Measurements from ENCODE around the gene LPP. TPM values are rescaled to one million over a fixed set of nuclear protein-coding genes. Genes with fewer than 3 reads are reported as not detected.

The LPP gene
- polyA plus RNA-seq, 3 donors: 14.1 to 23.2 (median 15.3) TPM

- Histone ChIP-seq H3K9me3 (replicated peaks in 1 of 2; ENCODE audit: control insufficient read depth in 1 of 2, insufficient read depth in 1 of 2, low read length in 2 of 2) (no peaks in the 10 kb centered on the region), H2AFZ (ENCODE audit: insufficient read depth, low read depth, low read length, poor library complexity, severe bottlenecking) (no peak overlapping the region), H4K20me1 (ENCODE audit: insufficient read depth, low read length) (no peaks in the 10 kb centered on the region), H3K27me3 (ENCODE audit: control insufficient read depth in 2 of 2, insufficient read depth in 2 of 2, low read length in 2 of 2) (no peaks in the 10 kb centered on the region), H3K4me1 (ENCODE audit: control insufficient read depth in 1 of 2, insufficient read depth in 2 of 2, low read length in 2 of 2) (peaks cover 20 to 29% of the 10 kb centered on the region in 2 donors), H3K36me3 (replicated peaks in 1 of 2; ENCODE audit: control insufficient read depth in 1 of 2, insufficient read depth in 2 of 2, low read length in 2 of 2) (no peaks in the 10 kb centered on the region), H3K9ac (ENCODE audit: insufficient read depth, low read length, poor library complexity, severe bottlenecking) (no peak overlapping the region), H3K4me2 (replicated peaks; ENCODE audit: extremely low read depth, low read length, poor library complexity, severe bottlenecking) (no peak overlapping the region), H3K27ac (ENCODE audit: low read depth in 1 of 2, low read length in 2 of 2) (no peak overlapping the region), H3K79me2 (ENCODE audit: insufficient read depth, low read length) (no peaks in the 10 kb centered on the region), H3K4me3 (replicated peaks in 1 of 3; ENCODE audit: low read depth in 2 of 3, low read length in 3 of 3) (no peak overlapping the region)
- DNase-seq: no peak
- Mint-ChIP-seq H3K27me3 (ENCODE audit: low read depth in 3 of 3) (peaks cover 0 to 3% (median 0%) of the 10 kb centered on the region in 3 donors), H3K9me3 (peaks cover 0 to 6% (median 2%) of the 10 kb centered on the region in 7 donors), H3K27ac (peak overlapping the region in 1 of 7 donors; percentile 20), H3K4me3 (no peak overlapping the region), H3K4me1 (peaks cover 33% of the 10 kb centered on the region), H3K36me3 (peaks cover 3% of the 10 kb centered on the region in 2 donors)
- intact Hi-C loops (cut with micrococcal nuclease): loop anchor here in 1 of 2 donors (10.0 kb wide), 1 partner anchor 63 kb away; no protein-coding TSS in a partner anchor
- TF ChIP-seq, protein P1, sequence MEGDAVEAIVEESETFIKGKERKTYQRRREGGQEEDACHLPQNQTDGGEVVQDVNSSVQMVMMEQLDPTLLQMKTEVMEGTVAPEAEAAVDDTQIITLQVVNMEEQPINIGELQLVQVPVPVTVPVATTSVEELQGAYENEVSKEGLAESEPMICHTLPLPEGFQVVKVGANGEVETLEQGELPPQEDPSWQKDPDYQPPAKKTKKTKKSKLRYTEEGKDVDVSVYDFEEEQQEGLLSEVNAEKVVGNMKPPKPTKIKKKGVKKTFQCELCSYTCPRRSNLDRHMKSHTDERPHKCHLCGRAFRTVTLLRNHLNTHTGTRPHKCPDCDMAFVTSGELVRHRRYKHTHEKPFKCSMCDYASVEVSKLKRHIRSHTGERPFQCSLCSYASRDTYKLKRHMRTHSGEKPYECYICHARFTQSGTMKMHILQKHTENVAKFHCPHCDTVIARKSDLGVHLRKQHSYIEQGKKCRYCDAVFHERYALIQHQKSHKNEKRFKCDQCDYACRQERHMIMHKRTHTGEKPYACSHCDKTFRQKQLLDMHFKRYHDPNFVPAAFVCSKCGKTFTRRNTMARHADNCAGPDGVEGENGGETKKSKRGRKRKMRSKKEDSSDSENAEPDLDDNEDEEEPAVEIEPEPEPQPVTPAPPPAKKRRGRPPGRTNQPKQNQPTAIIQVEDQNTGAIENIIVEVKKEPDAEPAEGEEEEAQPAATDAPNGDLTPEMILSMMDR (IDR thresholded peaks at IDR 0.05): no peak
- WGBS (ENCODE audit: insufficient coverage): 100% methylated on average over 1 of the region's 5 CpGs
Measured at GRCh38 chr3:188908002-188908850, 754.3 kb downstream of the LPP start.

- Histone ChIP-seq H3K36me3 (replicated peaks in 1 of 2; ENCODE audit: control insufficient read depth in 1 of 2, insufficient read depth in 2 of 2, low read length in 2 of 2) (no peaks in the 10 kb centered on the region), H2AFZ (ENCODE audit: insufficient read depth, low read depth, low read length, poor library complexity, severe bottlenecking) (no peak overlapping the region), H3K79me2 (ENCODE audit: insufficient read depth, low read length) (no peaks in the 10 kb centered on the region), H3K27me3 (ENCODE audit: control insufficient read depth in 2 of 2, insufficient read depth in 2 of 2, low read length in 2 of 2) (no peaks in the 10 kb centered on the region), H3K4me2 (replicated peaks; ENCODE audit: extremely low read depth, low read length, poor library complexity, severe bottlenecking) (no peak overlapping the region), H3K4me3 (replicated peaks in 1 of 3; ENCODE audit: low read depth in 2 of 3, low read length in 3 of 3) (no peak overlapping the region), H3K9me3 (replicated peaks in 1 of 2; ENCODE audit: control insufficient read depth in 1 of 2, insufficient read depth in 1 of 2, low read length in 2 of 2) (no peaks in the 10 kb centered on the region), H3K27ac (ENCODE audit: low read depth in 1 of 2, low read length in 2 of 2) (no peak overlapping the region), H4K20me1 (ENCODE audit: insufficient read depth, low read length) (no peaks in the 10 kb centered on the region), H3K9ac (ENCODE audit: insufficient read depth, low read length, poor library complexity, severe bottlenecking) (no peak overlapping the region), H3K4me1 (ENCODE audit: control insufficient read depth in 1 of 2, insufficient read depth in 2 of 2, low read length in 2 of 2) (peaks cover 28 to 35% of the 10 kb centered on the region in 2 donors)
- Mint-ChIP-seq H3K36me3 (peaks cover 3% of the 10 kb centered on the region in 2 donors), H3K4me1 (peaks cover 32% of the 10 kb centered on the region), H3K9me3 (peaks cover 0 to 2% (median 0%) of the 10 kb centered on the region in 7 donors), H3K4me3 (no peak overlapping the region), H3K27ac (peak overlapping the region in 2 of 7 donors; percentile 2 to 9), H3K27me3 (ENCODE audit: low read depth in 3 of 3) (peaks cover 0 to 2% (median 0%) of the 10 kb centered on the region in 3 donors)
- intact Hi-C loops (cut with micrococcal nuclease): loop anchor here (5.0 to 10.0 kb wide), 2 partner anchors 36 to 66 kb away; no protein-coding TSS in a partner anchor
- TF ChIP-seq, protein P1 (IDR thresholded peaks at IDR 0.05): no peak
- no peak for DNase-seq
- WGBS (ENCODE audit: insufficient coverage): 88% methylated on average over 4 of the region's 8 CpGs
Measured at GRCh38 chr3:188911026-188911850, 757.3 kb downstream of the LPP start.

All from CD14-positive monocyte (primary cell).